Liver (tissue), 3 donors: Measurements from ENCODE around the gene TTYH3.

Experiments used
- CTCF ChIP-seq: fragments of 150-350 bp; IDR thresholded peaks from 2 replicates; pipeline ENCODE4 v1.5.1; 2017; ENCODE audit warnings: improper control_type of control experiment, low read depth, low read length; ENCODE audit not compliant: missing input control
- FOXA1 ChIP-seq: IDR thresholded peaks from 2 replicates; pipeline ENCODE4 v1.6.1; 2016; ENCODE audit warnings: antibody characterized with exemption
- FOXA2 ChIP-seq: IDR thresholded peaks from 2 replicates; pipeline ENCODE4 v1.6.1; 2016; ENCODE audit warnings: antibody characterized with exemption
- GABPA ChIP-seq, 2 donors: IDR thresholded peaks in 1 of 2; conservative IDR thresholded peaks in 1 of 2; 2 replicates each; pipeline ENCODE4 v1.6.1; 2016; ENCODE audit warnings: antibody characterized with exemption in 2 of 2, mild to moderate bottlenecking in 1 of 2, moderate library complexity in 1 of 2
- MAX ChIP-seq: IDR thresholded peaks from 2 replicates; pipeline ENCODE4 v1.6.1; 2016; ENCODE audit warnings: antibody characterized with exemption
- RAD21 ChIP-seq, 2 donors: IDR thresholded peaks; 2 replicates each; pipeline ENCODE4 v1.6.1; 2016; ENCODE audit warnings: antibody characterized with exemption in 2 of 2, mild to moderate bottlenecking in 2 of 2
- SP1 ChIP-seq: IDR thresholded peaks from 2 replicates; pipeline ENCODE4 v1.6.1; 2018; ENCODE audit warnings: antibody characterized with exemption, mild to moderate bottlenecking
- TAF1 ChIP-seq: conservative IDR thresholded peaks from 2 replicates; pipeline ENCODE4 v1.6.1; 2016; ENCODE audit warnings: antibody characterized with exemption, mild to moderate bottlenecking
- YY1 ChIP-seq: IDR thresholded peaks from 2 replicates; pipeline ENCODE4 v1.6.1; 2016; ENCODE audit warnings: antibody characterized with exemption, mild to moderate bottlenecking
- TF ChIP-seq, protein P1 (sequence below): IDR thresholded peaks from 2 replicates; pipeline ENCODE4 v1.6.1; 2016; ENCODE audit warnings: antibody characterized with exemption, mild to moderate bottlenecking
- donor health status: healthy.
- donor health status: healthy.

- TF ChIP-seq RAD21 (IDR thresholded peaks at IDR 0.05) (no peak), SP1 (no peak), CTCF (no peak), TAF1 (no peak), YY1 (no peak), FOXA2 (no peak), MAX (no peak), FOXA1 (no peak), GABPA (IDR thresholded peaks at IDR 0.05 in 1 of 2, conservative IDR thresholded peaks at IDR 0.05 in 1 of 2) (no peak)
- TF ChIP-seq, protein P1, sequence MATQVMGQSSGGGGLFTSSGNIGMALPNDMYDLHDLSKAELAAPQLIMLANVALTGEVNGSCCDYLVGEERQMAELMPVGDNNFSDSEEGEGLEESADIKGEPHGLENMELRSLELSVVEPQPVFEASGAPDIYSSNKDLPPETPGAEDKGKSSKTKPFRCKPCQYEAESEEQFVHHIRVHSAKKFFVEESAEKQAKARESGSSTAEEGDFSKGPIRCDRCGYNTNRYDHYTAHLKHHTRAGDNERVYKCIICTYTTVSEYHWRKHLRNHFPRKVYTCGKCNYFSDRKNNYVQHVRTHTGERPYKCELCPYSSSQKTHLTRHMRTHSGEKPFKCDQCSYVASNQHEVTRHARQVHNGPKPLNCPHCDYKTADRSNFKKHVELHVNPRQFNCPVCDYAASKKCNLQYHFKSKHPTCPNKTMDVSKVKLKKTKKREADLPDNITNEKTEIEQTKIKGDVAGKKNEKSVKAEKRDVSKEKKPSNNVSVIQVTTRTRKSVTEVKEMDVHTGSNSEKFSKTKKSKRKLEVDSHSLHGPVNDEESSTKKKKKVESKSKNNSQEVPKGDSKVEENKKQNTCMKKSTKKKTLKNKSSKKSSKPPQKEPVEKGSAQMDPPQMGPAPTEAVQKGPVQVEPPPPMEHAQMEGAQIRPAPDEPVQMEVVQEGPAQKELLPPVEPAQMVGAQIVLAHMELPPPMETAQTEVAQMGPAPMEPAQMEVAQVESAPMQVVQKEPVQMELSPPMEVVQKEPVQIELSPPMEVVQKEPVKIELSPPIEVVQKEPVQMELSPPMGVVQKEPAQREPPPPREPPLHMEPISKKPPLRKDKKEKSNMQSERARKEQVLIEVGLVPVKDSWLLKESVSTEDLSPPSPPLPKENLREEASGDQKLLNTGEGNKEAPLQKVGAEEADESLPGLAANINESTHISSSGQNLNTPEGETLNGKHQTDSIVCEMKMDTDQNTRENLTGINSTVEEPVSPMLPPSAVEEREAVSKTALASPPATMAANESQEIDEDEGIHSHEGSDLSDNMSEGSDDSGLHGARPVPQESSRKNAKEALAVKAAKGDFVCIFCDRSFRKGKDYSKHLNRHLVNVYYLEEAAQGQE, result no peak
Observed at GRCh38 chr7:2646680-2647571, 15.1 kb downstream of the TTYH3 start.
